ENCODE data around the gene NUP98.

NUP98 gene

DNA sequence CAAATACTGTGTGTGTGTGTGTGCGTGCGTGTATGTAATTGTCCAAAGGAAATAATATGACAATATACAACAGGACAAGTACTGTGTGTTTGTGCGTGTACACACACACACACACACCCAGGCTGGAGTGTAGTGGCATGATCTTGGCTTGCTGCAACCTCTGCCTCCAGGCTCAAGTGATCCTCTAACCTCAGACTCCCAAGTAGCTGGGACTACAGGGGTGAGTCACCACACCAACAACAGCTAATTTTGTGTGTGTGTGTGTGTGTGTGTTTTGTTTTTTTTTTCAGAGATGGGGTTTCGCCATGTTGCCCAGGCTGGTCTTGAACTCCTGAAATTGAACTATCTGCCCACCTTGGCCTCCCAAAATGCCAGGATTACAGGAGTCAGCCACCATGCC is 61.5 kb downstream of the NUP98 start:
- peak; percentile 35 for DNase-seq (ENCODE audit: low spot score)

- no peak for DNase-seq (ENCODE audit: low spot score)
Observed at GRCh38 chr11:3732671-3733436, 64.5 kb downstream of the NUP98 start.

DNA sequence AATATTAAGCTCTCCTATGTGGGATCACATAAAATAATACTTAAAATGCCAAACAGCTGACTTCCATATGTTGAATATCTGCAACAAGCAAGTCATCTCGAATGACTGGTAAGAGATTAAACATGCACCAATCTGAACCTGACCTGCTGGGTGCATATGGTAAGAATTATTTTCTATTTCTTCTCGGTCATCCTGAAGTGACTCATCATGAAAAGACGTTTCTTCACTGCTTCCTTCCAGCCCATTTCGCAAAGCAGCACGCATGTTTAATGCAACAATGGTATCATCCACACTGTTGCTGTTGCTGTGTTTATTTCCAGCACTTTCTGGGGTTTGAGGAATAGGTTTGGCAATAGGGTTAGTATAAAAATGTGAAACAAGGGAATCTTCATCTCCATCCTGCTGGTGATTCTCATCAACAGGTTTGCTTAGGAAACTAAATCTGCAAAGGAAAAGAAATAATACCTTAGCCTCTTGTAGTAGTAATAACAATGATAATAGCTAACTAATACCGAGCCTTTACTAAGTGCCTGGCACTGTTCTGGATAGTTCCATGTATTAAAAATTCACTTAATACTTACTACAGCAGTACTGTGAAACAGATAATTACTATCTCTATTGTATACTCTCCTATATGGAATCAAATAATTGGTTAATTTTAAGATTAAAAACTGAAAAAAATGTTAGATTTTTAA is 74.2 kb downstream of the NUP98 start:
- DNase-seq (ENCODE audit: low spot score) = peak; percentile 34

- DNase-seq (ENCODE audit: low spot score) = no peak
Observed at GRCh38 chr11:3722100-3722499, 75.3 kb downstream of the NUP98 start.

DNA sequence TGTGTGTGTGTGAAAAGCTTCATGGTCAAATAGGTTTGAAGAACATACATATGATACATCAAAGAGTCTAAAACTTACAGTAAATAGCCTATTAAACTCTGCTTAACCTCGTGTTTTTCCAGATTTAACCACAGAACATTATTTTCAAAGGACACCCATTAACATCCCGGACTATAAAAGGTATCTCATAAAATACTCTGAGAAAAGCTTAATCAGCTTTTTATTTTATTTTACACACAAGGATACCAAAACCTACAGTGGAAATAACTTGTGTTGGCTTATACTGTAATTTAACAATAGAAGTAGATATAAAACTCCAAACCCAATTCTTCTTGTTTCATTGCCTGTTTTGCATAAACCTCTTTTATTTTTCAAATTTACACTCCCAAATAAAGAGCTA is 76.4 kb downstream of the NUP98 start:
- DNase-seq (ENCODE audit: low spot score) = no peak

GRCh38 chr11:3712274-3712673 is 85.1 kb downstream of the NUP98 start:
- DNase-seq (ENCODE audit: low spot score) = no peak

DNA sequence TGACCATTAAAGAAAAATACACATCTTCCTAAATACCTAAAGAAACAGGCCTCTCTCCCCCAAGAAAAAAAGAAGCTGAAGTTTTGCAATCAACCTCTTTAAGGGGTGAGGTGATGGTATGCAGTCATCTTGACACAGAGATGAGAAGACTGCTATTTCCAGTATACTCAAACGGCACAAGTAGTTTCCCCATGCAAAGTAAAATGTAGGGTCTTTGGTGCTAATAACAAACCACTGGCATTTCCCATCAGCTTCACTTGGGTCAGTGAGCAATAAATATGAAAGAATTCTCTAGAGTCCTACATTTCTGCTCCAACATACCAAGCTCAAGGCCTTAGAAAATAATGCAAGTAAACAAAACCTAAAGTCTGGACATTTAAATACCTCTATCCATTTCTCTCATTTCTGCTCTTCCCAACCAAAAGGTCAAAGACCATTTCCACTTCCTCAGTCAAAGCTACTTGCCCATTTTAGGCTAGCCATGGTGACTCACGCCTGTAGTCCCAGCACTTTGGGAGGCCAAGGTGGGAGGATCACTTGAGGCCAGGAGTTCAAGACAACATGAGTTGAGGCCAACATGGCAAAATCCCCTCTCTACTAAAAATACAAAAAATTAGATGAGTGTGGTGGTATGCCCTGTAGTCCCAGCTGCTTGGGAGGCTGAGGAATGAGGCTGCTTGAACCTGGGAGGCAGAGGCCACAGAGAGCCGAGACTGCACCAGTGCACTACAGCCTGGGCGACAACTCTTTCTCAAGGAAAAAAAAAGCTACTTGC is 86.7 kb downstream of the NUP98 start:
- DNase-seq (ENCODE audit: low spot score) = no peak

DNA sequence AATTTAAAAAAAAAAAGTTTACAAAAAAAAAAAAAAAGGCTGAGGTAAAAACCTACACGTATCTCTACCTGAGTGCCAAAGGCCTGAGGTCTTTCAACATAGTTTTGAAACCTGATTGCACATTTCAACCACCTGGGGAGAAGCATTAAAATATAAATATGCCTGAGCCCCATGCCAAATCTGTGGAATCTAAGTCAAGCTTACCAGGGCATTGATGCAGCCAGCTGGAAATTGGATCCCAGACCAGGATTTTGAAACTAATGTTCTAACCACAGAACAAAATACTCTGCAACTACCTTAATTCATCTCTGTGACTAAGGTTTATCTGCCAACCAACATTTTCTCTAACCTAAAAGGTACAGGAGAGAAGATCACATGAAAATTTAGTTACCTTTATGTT is 87.4 kb downstream of the NUP98 start:
- no peak for DNase-seq (ENCODE audit: low spot score)

DNA sequence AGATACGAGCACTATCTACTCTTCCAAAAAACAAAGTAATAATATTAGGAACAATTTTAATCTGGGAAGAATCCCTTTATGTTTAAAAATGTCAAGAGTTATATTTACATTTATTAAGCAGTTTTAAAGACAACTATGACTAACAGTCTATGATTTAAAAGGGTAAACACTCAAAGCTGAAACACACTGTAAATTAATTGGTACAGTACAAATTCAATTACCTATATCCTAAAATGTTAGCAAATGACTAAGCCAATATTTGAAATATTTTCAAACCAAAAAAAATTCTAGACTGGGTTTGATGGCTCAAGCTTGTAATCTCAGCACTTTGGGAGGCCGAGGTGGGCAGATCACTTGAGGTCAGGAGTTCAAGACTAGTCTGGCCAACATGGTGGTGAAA is 90.2 kb downstream of the NUP98 start:
- no peak for DNase-seq (ENCODE audit: low spot score)

DNA sequence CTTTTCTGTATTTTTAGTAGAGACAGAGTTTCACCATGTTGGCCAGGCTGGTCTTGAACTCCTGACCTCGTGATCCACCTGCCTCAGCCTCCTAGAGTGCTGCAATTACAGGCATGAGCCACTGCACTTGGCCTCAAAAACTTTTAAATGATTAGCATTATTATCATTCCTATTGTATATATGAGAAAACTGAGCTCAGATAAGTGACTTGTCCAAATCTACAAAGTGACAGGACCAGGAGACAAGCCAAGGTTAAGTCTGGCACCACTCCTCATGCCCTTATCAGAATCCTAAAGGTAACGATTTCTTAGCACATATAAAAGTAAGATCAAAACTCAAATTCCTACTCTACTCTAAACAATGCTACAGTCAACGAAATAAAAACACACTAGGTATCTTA is 94.0 kb downstream of the NUP98 start:
- no peak for DNase-seq (ENCODE audit: low spot score)

GRCh38 chr11:3700910-3701309 is 96.4 kb downstream of the NUP98 start:
- no peak for DNase-seq (ENCODE audit: low spot score)

GRCh38 chr11:3700410-3700809 is 96.9 kb downstream of the NUP98 start:
- no peak for DNase-seq (ENCODE audit: low spot score)

DNA sequence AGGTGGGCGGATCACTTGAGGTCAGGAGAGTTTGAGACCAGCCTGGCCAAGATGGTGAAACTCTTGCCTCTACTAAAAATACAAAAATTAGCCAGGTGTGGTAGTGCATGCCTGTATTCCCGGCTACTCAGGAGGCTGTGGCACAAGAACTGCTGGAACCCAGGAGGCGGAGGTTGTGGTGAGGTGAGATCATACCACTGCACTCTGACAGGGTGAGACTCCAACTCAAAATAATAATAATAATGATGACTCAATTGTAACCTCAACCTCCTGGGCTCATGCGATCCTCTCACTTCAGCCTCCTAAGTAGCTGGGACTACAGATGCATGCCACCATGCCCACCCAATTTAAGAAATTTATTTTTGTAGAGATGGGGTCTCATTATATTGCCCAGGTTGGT is 110.6 kb downstream of the NUP98 start:
- peak; percentile 60 for DNase-seq (ENCODE audit: low spot score)

DNA sequence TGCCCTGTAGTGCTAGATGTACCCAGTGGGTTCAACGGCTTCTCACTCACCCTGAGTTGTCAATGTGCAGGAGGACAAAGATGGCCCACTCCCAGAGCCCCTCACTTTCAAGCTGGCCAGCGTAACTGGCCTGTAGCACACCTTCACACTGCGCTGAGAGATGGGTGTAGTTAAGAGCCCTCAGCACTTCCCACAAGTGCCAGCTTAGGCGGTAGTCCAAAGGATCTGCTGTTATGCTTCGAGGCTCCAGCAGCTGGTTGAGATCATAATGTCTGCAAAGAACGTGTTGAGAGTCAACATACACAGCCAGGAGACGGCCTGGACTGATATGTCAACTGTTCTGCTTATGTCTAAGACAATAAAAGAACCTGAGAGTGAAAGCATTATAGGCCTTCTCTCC is 111.4 kb downstream of the NUP98 start:
- no peak for DNase-seq (ENCODE audit: low spot score)

DNA sequence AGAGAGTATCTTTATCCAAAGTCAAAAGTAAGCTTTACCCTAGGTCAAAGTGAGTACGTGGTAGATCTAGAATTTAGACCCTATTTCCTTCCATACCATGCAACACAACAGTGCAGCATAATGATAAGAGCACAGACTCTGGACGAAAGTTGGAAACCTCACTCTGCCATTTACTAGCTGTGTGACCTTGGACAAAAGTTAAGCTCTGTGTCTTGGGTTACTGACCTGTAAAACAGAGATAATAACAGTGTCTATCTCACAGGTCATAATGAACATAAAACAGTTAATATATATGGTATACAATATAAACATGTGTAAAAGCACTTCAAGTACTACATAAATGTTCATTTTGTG is 112.6 kb downstream of the NUP98 start:
- no peak for DNase-seq (ENCODE audit: low spot score)

- DNase-seq (ENCODE audit: low spot score) = no peak
Observed at GRCh38 chr11:3684129-3684818, 113.1 kb downstream of the NUP98 start.

DNA sequence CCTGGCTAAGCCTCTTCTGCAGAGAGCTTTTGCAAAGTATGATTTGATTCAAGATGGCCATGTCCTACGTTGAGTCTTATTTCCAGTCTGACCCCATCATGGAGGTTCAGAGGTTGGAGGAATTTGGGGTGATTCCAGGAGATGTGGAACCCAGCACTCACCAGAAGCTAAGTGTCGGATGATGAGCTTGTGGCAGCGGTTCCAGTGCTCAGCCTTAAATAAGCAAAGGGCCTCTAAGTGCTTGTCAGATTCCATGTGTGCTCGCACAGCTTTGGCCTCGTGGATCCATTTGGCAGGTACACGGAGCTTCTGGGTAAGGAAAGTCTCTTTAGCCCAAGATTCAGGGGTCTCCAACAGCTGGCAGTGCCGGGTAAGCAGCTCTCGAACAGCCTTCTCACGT is 114.3 kb downstream of the NUP98 start:
- no peak for DNase-seq (ENCODE audit: low spot score)

DNA sequence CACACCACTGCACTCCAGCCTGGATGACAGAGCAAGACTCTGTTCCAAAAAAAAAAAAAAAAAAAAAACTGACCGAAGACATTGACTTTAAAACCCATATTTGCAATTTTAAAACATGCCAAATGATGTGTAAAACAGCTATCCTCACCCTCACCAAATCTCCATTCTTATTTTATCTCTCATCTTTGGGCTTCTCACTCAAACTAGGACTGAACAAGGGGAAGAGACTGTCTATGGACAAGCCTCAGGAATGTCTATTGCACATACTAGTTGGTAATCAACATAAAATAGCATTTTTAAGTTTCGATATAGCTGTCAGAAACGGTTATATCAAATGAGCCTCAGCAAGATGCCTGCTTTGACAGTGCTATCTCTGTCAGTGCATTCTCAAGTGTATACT is 118.3 kb downstream of the NUP98 start:
- no peak for DNase-seq (ENCODE audit: low spot score)

DNA sequence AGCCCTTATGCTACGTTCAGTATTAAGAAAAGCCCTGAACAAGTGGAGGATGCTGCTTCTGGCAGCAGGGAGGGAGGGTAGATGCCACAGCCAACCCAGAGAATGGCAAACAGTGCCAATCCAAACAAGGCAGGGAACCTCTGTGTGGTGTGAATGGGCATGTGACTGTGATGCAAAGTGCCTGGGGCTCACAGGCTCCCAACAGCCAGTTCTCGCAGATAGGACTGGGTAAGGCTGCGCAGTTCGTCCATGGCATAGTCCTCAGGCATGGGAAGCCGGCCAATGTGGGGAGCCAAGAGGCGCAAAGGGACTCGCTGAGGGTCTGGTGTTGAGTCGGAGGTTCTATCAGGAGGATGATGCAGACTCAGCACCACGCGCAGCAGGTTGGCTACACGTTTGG is 121.4 kb downstream of the NUP98 start:
- DNase-seq (ENCODE audit: low spot score) = no peak

DNA sequence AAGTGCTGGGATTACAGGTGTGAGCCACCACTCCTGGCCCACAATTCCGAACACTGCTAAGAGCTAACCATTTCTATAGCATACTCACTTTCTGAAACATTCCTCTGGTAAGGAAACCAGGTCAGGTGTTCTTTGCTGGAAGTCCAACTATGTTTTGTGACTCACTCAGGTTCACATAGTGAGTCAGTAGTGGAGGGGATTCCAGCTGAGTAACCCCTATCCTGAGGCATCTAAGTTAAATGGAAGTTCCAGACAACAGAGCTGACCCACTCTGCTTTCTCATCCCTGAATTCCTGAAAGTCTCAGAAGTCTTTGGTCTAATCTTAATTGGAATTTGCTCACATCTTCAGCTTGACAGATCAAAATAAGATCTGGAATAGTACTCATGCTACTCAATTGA is 123.2 kb downstream of the NUP98 start:
- DNase-seq (ENCODE audit: low spot score) = peak; percentile 96

GRCh38 chr11:3671334-3672254 is 125.8 kb downstream of the NUP98 start, which contains the start of gene CHRNA10:
Gene CHRNA10, minus strand, starts transcription at chr11:3671384. Its CDS starts 72 bp downstream, at chr11:3671312.
- no peak for DNase-seq (ENCODE audit: low spot score)

All from kidney tubule cell (primary cell).